ENCODE results near the gene CSMD2. TPM values are rescaled to one million over a fixed set of nuclear protein-coding genes. Genes with fewer than 3 reads are reported as not detected.

The CSMD2 gene
- total RNA-seq, 1 experiment from 2014 or later = 0.22 TPM

DNA sequence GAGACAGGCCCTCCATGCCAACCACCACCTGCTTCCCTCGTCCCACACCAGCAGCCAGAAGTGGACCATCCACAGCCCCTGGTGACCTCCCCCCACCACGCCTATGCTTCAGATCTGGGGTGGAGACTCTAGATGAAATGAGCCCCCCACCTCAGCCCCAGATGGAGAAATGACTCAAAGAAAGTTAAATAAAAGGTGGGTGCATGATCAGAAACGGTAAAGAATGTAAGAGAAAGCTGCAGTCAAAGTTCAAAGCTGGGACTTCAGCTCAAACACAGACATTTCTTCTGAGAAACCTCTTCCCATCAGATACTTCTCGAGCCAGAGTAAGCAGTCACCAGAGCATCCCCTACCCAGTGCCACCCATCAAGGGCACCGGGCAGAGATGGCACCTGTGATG is 344.2 kb downstream of the CSMD2 start:
- ChIA-PET POLR2A (no interaction called here), RAD21 (ENCODE audit: low non-redundant PET in 1 of 2, low total read pairs in 2 of 2, uncharacterized antibody in 2 of 2, unreplicated experiment in 2 of 2) (no interaction called here), CTCF (no interaction called here)
- intact Hi-C loops (cut with micrococcal nuclease) = no loop called here
- no peak overlapping the region for H3K27ac ChIP-seq (ENCODE audit: low read depth, low read length)
- no TSS peak for BruUV-seq (replicated peaks)
- no peak for TF ChIP-seq EZH2phosphoT487 (IDR thresholded peaks at IDR 0.05; ENCODE audit: borderline replicate concordance)
- TF ChIP-seq EGR1 (IDR thresholded peaks at IDR 0.05; ENCODE audit: low read depth) = no peak
- no peak for TF ChIP-seq SIN3A (IDR thresholded peaks at IDR 0.05; ENCODE audit: low read depth)
- TF ChIP-seq, protein P1, sequence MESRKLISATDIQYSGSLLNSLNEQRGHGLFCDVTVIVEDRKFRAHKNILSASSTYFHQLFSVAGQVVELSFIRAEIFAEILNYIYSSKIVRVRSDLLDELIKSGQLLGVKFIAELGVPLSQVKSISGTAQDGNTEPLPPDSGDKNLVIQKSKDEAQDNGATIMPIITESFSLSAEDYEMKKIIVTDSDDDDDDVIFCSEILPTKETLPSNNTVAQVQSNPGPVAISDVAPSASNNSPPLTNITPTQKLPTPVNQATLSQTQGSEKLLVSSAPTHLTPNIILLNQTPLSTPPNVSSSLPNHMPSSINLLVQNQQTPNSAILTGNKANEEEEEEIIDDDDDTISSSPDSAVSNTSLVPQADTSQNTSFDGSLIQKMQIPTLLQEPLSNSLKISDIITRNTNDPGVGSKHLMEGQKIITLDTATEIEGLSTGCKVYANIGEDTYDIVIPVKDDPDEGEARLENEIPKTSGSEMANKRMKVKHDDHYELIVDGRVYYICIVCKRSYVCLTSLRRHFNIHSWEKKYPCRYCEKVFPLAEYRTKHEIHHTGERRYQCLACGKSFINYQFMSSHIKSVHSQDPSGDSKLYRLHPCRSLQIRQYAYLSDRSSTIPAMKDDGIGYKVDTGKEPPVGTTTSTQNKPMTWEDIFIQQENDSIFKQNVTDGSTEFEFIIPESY (IDR thresholded peaks at IDR 0.05; ENCODE audit: extremely low read depth, insufficient replicate concordance, low read length) = no peak
- TF ChIP-seq CBX3 (IDR thresholded peaks at IDR 0.05; ENCODE audit: low read depth) = no peak
- TF ChIP-seq MAX (IDR thresholded peaks at IDR 0.05) = no peak
- no peak for TF ChIP-seq TCF7L2 (IDR thresholded peaks at IDR 0.05; ENCODE audit: borderline replicate concordance, extremely low read depth, insufficient read depth, insufficient read length)
- TF ChIP-seq ELF1 (IDR thresholded peaks at IDR 0.05; ENCODE audit: borderline replicate concordance, low read depth) = no peak
- TF ChIP-seq CEBPB (IDR thresholded peaks at IDR 0.05; ENCODE audit: low read depth) = no peak
- H3K79me2 ChIP-seq (ENCODE audit: insufficient read depth, low read length) = no peaks in the 10 kb centered on the region
- H3K4me3 ChIP-seq (replicated peaks in 1 of 2; ENCODE audit: low read depth in 1 of 2, low read length in 2 of 2) = no peak overlapping the region
- no peak overlapping the region for H3K9ac ChIP-seq (ENCODE audit: low read length)
- H3K4me2 ChIP-seq (ENCODE audit: low read length) = no peak overlapping the region
- no peaks in the 10 kb centered on the region for H3K9me3 ChIP-seq (ENCODE audit: control insufficient read depth in 1 of 2, insufficient read depth in 1 of 2, low read depth in 1 of 2, low read length in 2 of 2)
- H4K20me1 ChIP-seq (ENCODE audit: insufficient read depth) = no peaks in the 10 kb centered on the region
- DNase-seq (ENCODE audit: low read depth, low spot score) (no peak), ATAC-seq (no peak)
- H3K4me1 ChIP-seq (ENCODE audit: control insufficient read depth in 1 of 2, insufficient read depth in 2 of 2, low read length in 2 of 2) = no peaks in the 10 kb centered on the region
- H2AFZ ChIP-seq (ENCODE audit: low read depth, low read length, poor library complexity, severe bottlenecking) = no peak overlapping the region
- peaks cover 51% of the 10 kb centered on the region for H3K27me3 ChIP-seq (ENCODE audit: insufficient read depth, low read length)
- H3K9me2 ChIP-seq (ENCODE audit: insufficient read depth) = no peaks in the 10 kb centered on the region
- no peaks in the 10 kb centered on the region for H3K36me3 ChIP-seq (ENCODE audit: control insufficient read depth in 1 of 2, insufficient read depth in 2 of 2, low read length in 2 of 2)

DNA sequence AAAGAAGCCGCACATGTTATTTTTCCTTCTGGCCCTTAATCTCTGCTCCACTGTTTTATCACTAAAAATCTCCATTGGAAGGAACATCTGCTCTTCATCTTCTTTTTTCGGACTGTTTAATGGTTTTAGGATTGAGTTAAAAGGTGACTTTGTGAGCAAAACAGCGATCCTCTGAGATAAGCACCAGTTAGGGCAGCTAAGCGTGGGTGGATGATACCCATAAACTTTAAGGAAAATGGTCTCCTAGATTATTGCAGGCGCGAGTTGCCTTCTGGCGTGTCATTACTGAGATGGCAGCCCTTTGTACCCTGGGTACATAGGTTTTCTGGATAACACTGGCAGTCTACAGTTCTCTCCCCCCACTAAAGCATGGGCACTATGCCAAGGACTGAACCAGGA is 345.1 kb downstream of the CSMD2 start:
- no TSS peak for BruUV-seq (replicated peaks)
- Histone ChIP-seq H2AFZ (ENCODE audit: low read depth, low read length, poor library complexity, severe bottlenecking) (no peak overlapping the region), H3K36me3 (ENCODE audit: control insufficient read depth in 1 of 2, insufficient read depth in 2 of 2, low read length in 2 of 2) (no peaks in the 10 kb centered on the region), H3K27me3 (ENCODE audit: insufficient read depth, low read length) (peaks cover 58% of the 10 kb centered on the region), H3K4me2 (ENCODE audit: low read length) (no peak overlapping the region), H3K9ac (ENCODE audit: low read length) (no peak overlapping the region), H3K9me3 (ENCODE audit: control insufficient read depth in 1 of 2, insufficient read depth in 1 of 2, low read depth in 1 of 2, low read length in 2 of 2) (no peaks in the 10 kb centered on the region), H3K79me2 (ENCODE audit: insufficient read depth, low read length) (no peaks in the 10 kb centered on the region), H4K20me1 (ENCODE audit: insufficient read depth) (no peaks in the 10 kb centered on the region), H3K9me2 (ENCODE audit: insufficient read depth) (no peaks in the 10 kb centered on the region), H3K4me3 (replicated peaks in 1 of 2; ENCODE audit: low read depth in 1 of 2, low read length in 2 of 2) (no peak overlapping the region), H3K4me1 (ENCODE audit: control insufficient read depth in 1 of 2, insufficient read depth in 2 of 2, low read length in 2 of 2) (no peaks in the 10 kb centered on the region), H3K27ac (ENCODE audit: low read depth, low read length) (no peak overlapping the region)
- ChIA-PET CTCF (no interaction called here), RAD21 (ENCODE audit: low non-redundant PET in 1 of 2, low total read pairs in 2 of 2, uncharacterized antibody in 2 of 2, unreplicated experiment in 2 of 2) (no interaction called here), POLR2A (no interaction called here)
- ATAC-seq (no peak), DNase-seq (ENCODE audit: low read depth, low spot score) (no peak)
- intact Hi-C loops (cut with micrococcal nuclease) = no loop called here
- TF ChIP-seq SRF (IDR thresholded peaks at IDR 0.05; ENCODE audit: low read depth) (no peak), RAD21 (IDR thresholded peaks at IDR 0.05; ENCODE audit: low read depth) (no peak), REST (IDR thresholded peaks at IDR 0.05; ENCODE audit: low read depth) (no peak), JUND (IDR thresholded peaks at IDR 0.05) (no peak), ZNF274 (IDR thresholded peaks at IDR 0.05; ENCODE audit: low read depth, low read length) (no peak), EZH2phosphoT487 (IDR thresholded peaks at IDR 0.05; ENCODE audit: borderline replicate concordance) (no peak), POLR2A (IDR thresholded peaks at IDR 0.05; ENCODE audit: borderline replicate concordance, extremely low read depth, insufficient read depth, insufficient read length) (no peak), SP1 (IDR thresholded peaks at IDR 0.05; ENCODE audit: low read depth) (no peak), ELF1 (IDR thresholded peaks at IDR 0.05; ENCODE audit: borderline replicate concordance, low read depth) (no peak), EZH2 (IDR thresholded peaks at IDR 0.05) (no peak)
